HepG2 (cell line): ENCODE data around the gene WASF1. TPM values are rescaled to one million over a fixed set of nuclear protein-coding genes. Genes with fewer than 3 reads are reported as not detected.

Experiments used
- AHR ChIP-seq: IDR thresholded peaks from 2 replicates; pipeline ENCODE4 v1.6.1; 2018; ENCODE audit warnings: missing genetic modification reagents, missing compliant biosample characterization
- ASH2L ChIP-seq: fragments of 300-600, 200-600 bp; sonication (generic); IDR thresholded peaks from 2 replicates; pipeline ENCODE4 v1.7.0; 2017; ENCODE audit warnings: low read depth, mild to moderate bottlenecking, moderate library complexity, mixed read lengths, low read length; ENCODE audit not compliant: insufficient read length
- HDAC2 ChIP-seq: sonication (generic); formaldehyde crosslinking; IDR thresholded peaks from 2 replicates; pipeline ENCODE4 v1.4.0; 2020; ENCODE audit warnings: missing genetic modification reagents
- HIVEP1 ChIP-seq: sonication (generic); formaldehyde crosslinking; IDR thresholded peaks from 2 replicates; pipeline ENCODE4 v1.4.0; 2020; ENCODE audit warnings: mild to moderate bottlenecking, missing genetic modification reagents
- KDM5B ChIP-seq: sonication (generic); formaldehyde crosslinking; IDR thresholded peaks from 2 replicates; pipeline ENCODE4 v1.4.0; 2020; ENCODE audit warnings: missing genetic modification reagents, mild to moderate bottlenecking, borderline replicate concordance
- MAFF ChIP-seq: IDR thresholded peaks from 2 replicates; pipeline ENCODE4 v1.6.1; 2011; ENCODE audit warnings: low read depth, low read length, improper control_type of control experiment
- MEF2D ChIP-seq: sonication (generic); formaldehyde crosslinking; IDR thresholded peaks from 2 replicates; pipeline ENCODE4 v1.5.1; 2020; ENCODE audit warnings: mild to moderate bottlenecking, missing genetic modification reagents
- PAF1 ChIP-seq: IDR thresholded peaks from 2 replicates; pipeline ENCODE4 v1.6.1; 2016; ENCODE audit warnings: missing genetic modification reagents, missing compliant biosample characterization
- SNAPC4 ChIP-seq: sonication (generic); formaldehyde crosslinking; IDR thresholded peaks from 2 replicates; pipeline ENCODE4 v1.4.0; 2020; ENCODE audit warnings: mild to moderate bottlenecking, missing genetic modification reagents
- ZBTB38 ChIP-seq: sonication (generic); formaldehyde crosslinking; IDR thresholded peaks from 2 replicates; pipeline ENCODE4 v1.5.1; 2020; ENCODE audit warnings: mild to moderate bottlenecking, missing genetic modification reagents
- ZC3H4 ChIP-seq: sonication (generic); formaldehyde crosslinking; IDR thresholded peaks from 2 replicates; pipeline ENCODE4 v1.4.0; 2020; ENCODE audit warnings: missing genetic modification reagents, borderline replicate concordance
- ZNF256 ChIP-seq: sonication (generic); formaldehyde crosslinking; conservative IDR thresholded peaks from 2 replicates; pipeline ENCODE4 v1.4.0; 2020; ENCODE audit warnings: missing genetic modification reagents
- ZNF749 ChIP-seq: sonication (generic); formaldehyde crosslinking; IDR thresholded peaks from 2 replicates; pipeline ENCODE4 v1.8.0; 2022; ENCODE audit warnings: mild to moderate bottlenecking, missing genetic modification reagents, moderate library complexity, borderline replicate concordance
- ZNF788 ChIP-seq: sonication (generic); formaldehyde crosslinking; IDR thresholded peaks from 2 replicates; pipeline ENCODE4 v1.5.0; 2020; ENCODE audit warnings: mild to moderate bottlenecking, missing genetic modification reagents, borderline replicate concordance
- polyA plus RNA-seq, 8 experiments: library from polyadenylated mRNA; depleted of rRNA in 3 of 8; stranded (reverse) in 7 of 8; unstranded in 1 of 8; fragments of >200 nt; fragmentation: Illumina TruSeq in 4 of 8; extraction: Trizol in 4 of 8; gene quantifications; 2 replicates each; pipeline versions ENCODE4 v1.2.1 to v1.2.3, GENCODE V29; 2011 to 2016; ENCODE audit warnings: low read depth in 4 of 8, missing spikeins in 1 of 8, mixed read lengths in 1 of 8; ENCODE audit not compliant: insufficient read depth in 1 of 8
- total RNA-seq, 5 experiments: library from RNA; depleted of rRNA; stranded (reverse); fragments of >200 nt; fragmentation: Illumina TruSeq; extraction: Trizol; gene quantifications; 2 replicates each; pipeline ENCODE4 v1.2.3, GENCODE V29; 2016; ENCODE audit warnings: low read depth in 1 of 5
- TF ChIP-seq, protein P1 (sequence below): IDR thresholded peaks from 2 replicates; pipeline ENCODE4 v1.6.1; 2018; ENCODE audit warnings: missing genetic modification reagents, mild to moderate bottlenecking, missing compliant biosample characterization
- TF ChIP-seq, protein P2 (sequence below): sonication (generic); formaldehyde crosslinking; IDR thresholded peaks from 2 replicates; pipeline ENCODE4 v1.4.0; 2020; ENCODE audit warnings: missing genetic modification reagents, borderline replicate concordance
- TF ChIP-seq, protein P3 (sequence below): sonication (generic); formaldehyde crosslinking; IDR thresholded peaks from 2 replicates; pipeline ENCODE4 v1.5.0; 2020; ENCODE audit warnings: mild to moderate bottlenecking, missing genetic modification reagents

Gene WASF1
- total and polyA plus RNA-seq, 2 of the 13 experiments (the other 11 are each of a cell fraction or from before 2014, with no cell fraction given), result 8.5 to 17.3 TPM

DNA sequence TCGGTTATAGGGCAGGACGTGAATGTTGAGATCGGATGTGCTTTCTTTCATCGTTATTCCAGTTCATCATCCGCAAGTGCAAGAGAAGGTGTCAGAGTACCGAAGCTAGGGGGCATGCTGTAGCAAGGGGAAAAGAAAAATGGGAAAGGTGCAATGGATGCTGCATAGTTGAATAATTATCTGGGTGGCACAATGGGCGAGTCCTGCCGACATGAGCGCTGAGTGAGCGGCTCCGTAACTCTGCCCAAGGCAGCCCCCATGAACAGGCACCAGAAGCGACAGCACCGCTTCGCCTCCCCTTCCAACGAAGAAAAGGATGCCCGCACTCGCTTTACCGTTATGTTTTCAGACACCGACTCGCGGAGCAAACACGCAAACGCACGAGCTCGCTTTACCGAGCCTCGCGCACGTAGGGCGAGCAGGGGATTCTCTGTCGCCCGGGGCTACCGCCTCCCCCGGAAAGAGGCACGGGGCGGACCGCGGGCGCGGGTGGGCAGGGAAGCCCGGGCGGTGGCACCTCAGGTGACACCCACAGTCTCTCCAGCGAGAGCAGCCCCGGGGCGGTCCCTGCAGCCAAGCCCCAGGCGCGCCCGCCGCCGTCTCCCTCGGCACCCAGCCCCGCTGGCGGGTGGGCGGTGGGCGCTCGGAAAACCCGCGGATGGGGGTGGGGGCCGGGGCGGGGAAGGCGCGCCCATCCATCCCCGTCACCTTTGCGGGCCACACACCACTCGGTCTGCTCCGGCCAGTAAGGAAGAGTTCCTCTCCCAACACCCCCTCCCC, 654 bp downstream of the WASF1 start (continued):
- peak; percentile 22 for TF ChIP-seq ASH2L
- 0 out of 2 replicates have a peak, but pooled peaks have one; percentile 27 for TF ChIP-seq SNAPC4
- TF ChIP-seq ZNF788 (CRISPR knock-in tag), result peak; percentile 54; the same call in 1 of the 2 replicates
- TF ChIP-seq ZBTB38 (CRISPR knock-in tag), result peak; percentile 25; the same call in 1 of the 2 replicates
- TF ChIP-seq ZC3H4 (CRISPR knock-in tag), result no peak
- TF ChIP-seq, protein P1, sequence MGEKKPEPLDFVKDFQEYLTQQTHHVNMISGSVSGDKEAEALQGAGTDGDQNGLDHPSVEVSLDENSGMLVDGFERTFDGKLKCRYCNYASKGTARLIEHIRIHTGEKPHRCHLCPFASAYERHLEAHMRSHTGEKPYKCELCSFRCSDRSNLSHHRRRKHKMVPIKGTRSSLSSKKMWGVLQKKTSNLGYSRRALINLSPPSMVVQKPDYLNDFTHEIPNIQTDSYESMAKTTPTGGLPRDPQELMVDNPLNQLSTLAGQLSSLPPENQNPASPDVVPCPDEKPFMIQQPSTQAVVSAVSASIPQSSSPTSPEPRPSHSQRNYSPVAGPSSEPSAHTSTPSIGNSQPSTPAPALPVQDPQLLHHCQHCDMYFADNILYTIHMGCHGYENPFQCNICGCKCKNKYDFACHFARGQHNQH (CRISPR knock-in tag), result 0 out of 2 replicates have a peak, but pooled peaks have one; percentile 10
- peak; percentile 60; the same call in 1 of the 2 replicates for TF ChIP-seq HDAC2 (CRISPR knock-in tag)
- TF ChIP-seq, protein P2, sequence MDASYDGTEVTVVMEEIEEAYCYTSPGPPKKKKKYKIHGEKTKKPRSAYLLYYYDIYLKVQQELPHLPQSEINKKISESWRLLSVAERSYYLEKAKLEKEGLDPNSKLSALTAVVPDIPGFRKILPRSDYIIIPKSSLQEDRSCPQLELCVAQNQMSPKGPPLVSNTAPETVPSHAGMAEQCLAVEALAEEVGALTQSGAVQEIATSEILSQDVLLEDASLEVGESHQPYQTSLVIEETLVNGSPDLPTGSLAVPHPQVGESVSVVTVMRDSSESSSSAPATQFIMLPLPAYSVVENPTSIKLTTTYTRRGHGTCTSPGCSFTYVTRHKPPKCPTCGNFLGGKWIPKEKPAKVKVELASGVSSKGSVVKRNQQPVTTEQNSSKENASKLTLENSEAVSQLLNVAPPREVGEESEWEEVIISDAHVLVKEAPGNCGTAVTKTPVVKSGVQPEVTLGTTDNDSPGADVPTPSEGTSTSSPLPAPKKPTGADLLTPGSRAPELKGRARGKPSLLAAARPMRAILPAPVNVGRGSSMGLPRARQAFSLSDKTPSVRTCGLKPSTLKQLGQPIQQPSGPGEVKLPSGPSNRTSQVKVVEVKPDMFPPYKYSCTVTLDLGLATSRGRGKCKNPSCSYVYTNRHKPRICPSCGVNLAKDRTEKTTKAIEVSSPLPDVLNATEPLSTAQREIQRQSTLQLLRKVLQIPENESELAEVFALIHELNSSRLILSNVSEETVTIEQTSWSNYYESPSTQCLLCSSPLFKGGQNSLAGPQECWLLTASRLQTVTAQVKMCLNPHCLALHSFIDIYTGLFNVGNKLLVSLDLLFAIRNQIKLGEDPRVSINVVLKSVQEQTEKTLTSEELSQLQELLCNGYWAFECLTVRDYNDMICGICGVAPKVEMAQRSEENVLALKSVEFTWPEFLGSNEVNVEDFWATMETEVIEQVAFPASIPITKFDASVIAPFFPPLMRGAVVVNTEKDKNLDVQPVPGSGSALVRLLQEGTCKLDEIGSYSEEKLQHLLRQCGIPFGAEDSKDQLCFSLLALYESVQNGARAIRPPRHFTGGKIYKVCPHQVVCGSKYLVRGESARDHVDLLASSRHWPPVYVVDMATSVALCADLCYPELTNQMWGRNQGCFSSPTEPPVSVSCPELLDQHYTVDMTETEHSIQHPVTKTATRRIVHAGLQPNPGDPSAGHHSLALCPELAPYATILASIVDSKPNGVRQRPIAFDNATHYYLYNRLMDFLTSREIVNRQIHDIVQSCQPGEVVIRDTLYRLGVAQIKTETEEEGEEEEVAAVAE (CRISPR knock-in tag), result no peak
- no peak for TF ChIP-seq HIVEP1 (CRISPR knock-in tag)
- no peak for TF ChIP-seq PAF1 (CRISPR knock-in tag)
- no peak for TF ChIP-seq ZNF256
- no peak for TF ChIP-seq AHR (CRISPR knock-in tag)
- TF ChIP-seq, protein P3, sequence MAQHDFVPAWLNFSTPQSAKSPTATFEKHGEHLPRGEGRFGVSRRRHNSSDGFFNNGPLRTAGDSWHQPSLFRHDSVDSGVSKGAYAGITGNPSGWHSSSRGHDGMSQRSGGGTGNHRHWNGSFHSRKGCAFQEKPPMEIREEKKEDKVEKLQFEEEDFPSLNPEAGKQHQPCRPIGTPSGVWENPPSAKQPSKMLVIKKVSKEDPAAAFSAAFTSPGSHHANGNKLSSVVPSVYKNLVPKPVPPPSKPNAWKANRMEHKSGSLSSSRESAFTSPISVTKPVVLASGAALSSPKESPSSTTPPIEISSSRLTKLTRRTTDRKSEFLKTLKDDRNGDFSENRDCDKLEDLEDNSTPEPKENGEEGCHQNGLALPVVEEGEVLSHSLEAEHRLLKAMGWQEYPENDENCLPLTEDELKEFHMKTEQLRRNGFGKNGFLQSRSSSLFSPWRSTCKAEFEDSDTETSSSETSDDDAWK (CRISPR knock-in tag), result no peak
- no peak for TF ChIP-seq ZNF749
- TF ChIP-seq KDM5B, result no peak; the same call in 1 of the 2 replicates
- TF ChIP-seq MEF2D (CRISPR knock-in tag), result peak; percentile 39; the same call in 1 of the 2 replicates
- TF ChIP-seq MAFF, result no peak
